DND-41 (cell line): ENCODE data around the gene CNIH2.

ENCODE experiments used
- ATAC-seq: fragments of 200-7000 bp; cut with Tn5 transposase; 3 replicates; pipeline ENCODE4 v1.9.1; 2021; ENCODE audit warnings: low read depth; ENCODE audit not compliant: insufficient read depth
- DNase-seq: peaks from one replicate; pipeline ENCODE4 v3.0.0-alpha.2; 2020
- H2AFZ ChIP-seq: 2 replicates; pipeline ENCODE4 v1.6.0; 2012; ENCODE audit warnings: low read depth, low read length
- H3K27ac ChIP-seq: 2 replicates; pipeline ENCODE4 v1.5.1; 2012; ENCODE audit warnings: low read length, inconsistent platforms
- H3K27me3 ChIP-seq: fragments of 200-600 bp; sonication (generic); 2 replicates; pipeline ENCODE4 v1.6.0; 2012; ENCODE audit warnings: low read length, mild to moderate bottlenecking, inconsistent platforms; ENCODE audit not compliant: insufficient read depth, poor library complexity
- H3K36me3 ChIP-seq: 2 replicates; pipeline ENCODE4 v1.5.1; 2012; ENCODE audit warnings: low read length, inconsistent platforms; ENCODE audit not compliant: insufficient read depth
- H3K4me1 ChIP-seq: 2 replicates; pipeline ENCODE4 v1.5.1; 2012; ENCODE audit warnings: mild to moderate bottlenecking, low read length; ENCODE audit not compliant: insufficient read depth
- H3K4me2 ChIP-seq: 2 replicates; pipeline ENCODE4 v1.6.0; 2012; ENCODE audit warnings: mild to moderate bottlenecking, moderate library complexity, low read length, inconsistent platforms; ENCODE audit not compliant: insufficient read depth
- H3K4me3 ChIP-seq, 2 experiments: fragments of 200-600 bp in 1 of 2; shearing (Covaris generic) in 1 of 2; 2 replicates each; pipeline ENCODE4 v1.5.1; 2012 to 2016; ENCODE audit warnings: inconsistent platforms in 2 of 2, low read length in 2 of 2, mild to moderate bottlenecking in 2 of 2, low read depth in 1 of 2, moderate library complexity in 1 of 2
- H3K79me2 ChIP-seq: 2 replicates; pipeline ENCODE4 v1.6.0; 2012; ENCODE audit warnings: low read length, inconsistent platforms; ENCODE audit not compliant: insufficient read depth
- H3K9ac ChIP-seq: 2 replicates; pipeline ENCODE4 v1.6.0; 2012; ENCODE audit warnings: low read depth, mild to moderate bottlenecking, inconsistent platforms, low read length, moderate library complexity
- H3K9me3 ChIP-seq: 2 replicates; pipeline ENCODE4 v1.5.1; 2012; ENCODE audit warnings: low read length, moderate library complexity, mild to moderate bottlenecking, inconsistent platforms; ENCODE audit not compliant: insufficient read depth, severe bottlenecking
- H4K20me1 ChIP-seq: 2 replicates; pipeline ENCODE4 v1.6.0; 2012; ENCODE audit warnings: low read length; ENCODE audit not compliant: insufficient read depth
- EZH2 ChIP-seq: IDR thresholded peaks from 3 replicates; pipeline ENCODE4 v1.6.1; 2012; ENCODE audit warnings: borderline replicate concordance, low read depth, mild to moderate bottlenecking, moderate library complexity, low read length, inconsistent platforms; ENCODE audit not compliant: severe bottlenecking
- TF ChIP-seq, protein P1 (sequence below): IDR thresholded peaks from 2 replicates; pipeline ENCODE4 v1.5.1; 2012; ENCODE audit warnings: borderline replicate concordance, low read length, moderate library complexity, mild to moderate bottlenecking; ENCODE audit not compliant: poor library complexity, severe bottlenecking; ENCODE audit errors: extremely low read depth

CNIH2 gene

DNA sequence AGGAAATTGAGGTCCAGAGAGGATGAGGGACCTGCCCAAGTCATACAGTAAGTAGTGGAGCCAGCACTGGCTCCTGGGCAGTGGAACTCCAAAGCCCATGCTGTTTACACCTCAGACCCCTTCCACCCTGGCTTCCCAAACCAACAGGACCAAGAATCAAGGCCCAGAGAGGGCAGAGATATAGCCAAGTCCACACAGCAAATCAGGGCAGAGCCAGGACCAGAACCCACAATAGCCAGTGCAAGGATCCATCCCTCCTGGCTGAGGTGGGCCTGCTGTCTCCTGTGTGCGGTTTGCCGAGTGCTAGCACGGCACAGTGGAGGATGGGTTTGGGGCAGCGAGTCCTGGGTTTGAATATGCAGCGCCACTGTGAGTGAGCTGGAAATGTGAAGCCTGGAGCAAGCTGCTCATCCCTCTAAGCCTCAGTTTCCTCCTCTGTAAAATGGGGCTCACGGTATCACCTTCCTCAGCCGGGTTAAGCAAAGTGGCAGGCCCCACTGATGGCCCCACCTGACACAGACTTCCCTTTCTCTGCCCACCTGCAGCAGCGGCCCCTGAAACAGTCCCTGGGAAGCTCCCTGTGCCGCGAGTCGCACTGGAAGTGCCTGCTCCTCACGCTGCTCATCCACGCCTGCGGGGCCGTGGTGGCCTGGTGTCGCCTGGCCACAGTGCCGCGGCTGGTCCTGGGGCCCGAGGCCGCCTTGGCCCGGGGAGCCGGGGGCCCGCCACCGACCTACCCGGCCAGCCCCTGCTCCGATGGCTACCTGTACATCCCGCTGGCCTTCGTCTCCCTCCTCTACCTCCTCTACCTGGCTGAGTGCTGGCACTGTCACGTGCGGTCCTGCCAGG is 16.0 kb downstream of the CNIH2 start:
- ATAC-seq = no peak
- TF ChIP-seq, protein P1, sequence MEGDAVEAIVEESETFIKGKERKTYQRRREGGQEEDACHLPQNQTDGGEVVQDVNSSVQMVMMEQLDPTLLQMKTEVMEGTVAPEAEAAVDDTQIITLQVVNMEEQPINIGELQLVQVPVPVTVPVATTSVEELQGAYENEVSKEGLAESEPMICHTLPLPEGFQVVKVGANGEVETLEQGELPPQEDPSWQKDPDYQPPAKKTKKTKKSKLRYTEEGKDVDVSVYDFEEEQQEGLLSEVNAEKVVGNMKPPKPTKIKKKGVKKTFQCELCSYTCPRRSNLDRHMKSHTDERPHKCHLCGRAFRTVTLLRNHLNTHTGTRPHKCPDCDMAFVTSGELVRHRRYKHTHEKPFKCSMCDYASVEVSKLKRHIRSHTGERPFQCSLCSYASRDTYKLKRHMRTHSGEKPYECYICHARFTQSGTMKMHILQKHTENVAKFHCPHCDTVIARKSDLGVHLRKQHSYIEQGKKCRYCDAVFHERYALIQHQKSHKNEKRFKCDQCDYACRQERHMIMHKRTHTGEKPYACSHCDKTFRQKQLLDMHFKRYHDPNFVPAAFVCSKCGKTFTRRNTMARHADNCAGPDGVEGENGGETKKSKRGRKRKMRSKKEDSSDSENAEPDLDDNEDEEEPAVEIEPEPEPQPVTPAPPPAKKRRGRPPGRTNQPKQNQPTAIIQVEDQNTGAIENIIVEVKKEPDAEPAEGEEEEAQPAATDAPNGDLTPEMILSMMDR = no peak
- TF ChIP-seq EZH2 = no peak
- Histone ChIP-seq H3K9ac (no peak overlapping the region), H3K27me3 (no peaks in the 10 kb centered on the region), H3K79me2 (no peaks in the 10 kb centered on the region), H3K36me3 (no peaks in the 10 kb centered on the region), H3K27ac (no peak overlapping the region), H3K4me2 (no peak overlapping the region), H3K4me1 (peaks cover 21% of the 10 kb centered on the region), H4K20me1 (no peaks in the 10 kb centered on the region), H3K9me3 (no peaks in the 10 kb centered on the region), H2AFZ (no peak overlapping the region), H3K4me3 (no peak overlapping the region)
- DNase-seq = no peak

DNA sequence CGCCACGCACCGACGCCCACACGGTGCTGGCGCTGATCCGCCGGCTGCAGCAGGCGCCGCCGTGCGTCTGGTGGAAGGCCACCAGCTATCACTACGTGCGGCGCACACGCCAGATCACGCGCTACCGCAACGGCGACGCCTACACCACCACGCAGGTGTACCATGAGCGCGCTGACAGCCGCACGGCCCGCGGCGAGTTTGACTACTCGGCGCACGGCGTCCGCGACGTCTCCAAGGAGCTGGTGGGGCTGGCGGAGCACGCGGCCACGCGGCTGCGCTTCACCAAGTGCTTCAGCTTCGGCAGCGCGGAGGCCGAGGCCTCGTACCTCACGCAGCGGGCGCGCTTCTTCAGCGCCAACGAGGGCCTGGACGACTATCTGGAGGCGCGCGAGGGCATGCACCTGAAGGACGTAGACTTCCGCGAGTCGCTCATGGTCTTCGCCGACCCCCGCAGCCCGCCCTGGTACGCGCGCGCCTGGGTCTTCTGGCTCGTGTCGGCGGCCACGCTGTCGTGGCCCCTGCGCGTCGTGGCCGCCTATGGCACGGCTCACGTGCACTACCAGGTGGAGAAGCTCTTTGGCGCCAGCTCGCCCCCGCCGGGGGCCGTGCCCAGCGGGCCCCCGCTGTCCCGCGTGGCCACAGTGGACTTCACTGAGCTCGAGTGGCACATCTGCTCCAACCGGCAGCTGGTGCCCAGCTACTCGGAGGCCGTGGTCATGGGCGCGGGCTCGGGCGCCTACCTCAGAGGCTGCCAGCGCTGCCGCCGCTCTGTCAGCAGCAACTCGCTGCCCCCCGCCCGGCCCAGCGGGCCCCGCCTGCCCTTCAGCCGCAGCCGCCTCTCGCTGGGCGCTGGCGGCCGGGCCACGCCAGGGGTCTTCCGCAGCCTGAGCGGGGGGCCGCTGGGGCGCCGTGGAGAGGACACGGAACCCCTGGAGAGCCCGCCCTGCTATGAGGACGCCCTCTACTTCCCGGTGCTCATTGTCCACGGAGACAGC is 16.9 kb downstream of the CNIH2 start:
- Histone ChIP-seq H3K4me1 (peaks cover 14% of the 10 kb centered on the region), H4K20me1 (no peaks in the 10 kb centered on the region), H3K9ac (no peak overlapping the region), H3K4me2 (no peak overlapping the region), H2AFZ (no peak overlapping the region), H3K9me3 (no peaks in the 10 kb centered on the region), H3K79me2 (no peaks in the 10 kb centered on the region), H3K27ac (no peak overlapping the region), H3K36me3 (no peaks in the 10 kb centered on the region), H3K27me3 (no peaks in the 10 kb centered on the region), H3K4me3 (no peak overlapping the region)
- no peak for ATAC-seq
- DNase-seq = no peak
- TF ChIP-seq, protein P1 = no peak
- no peak for TF ChIP-seq EZH2

DNA sequence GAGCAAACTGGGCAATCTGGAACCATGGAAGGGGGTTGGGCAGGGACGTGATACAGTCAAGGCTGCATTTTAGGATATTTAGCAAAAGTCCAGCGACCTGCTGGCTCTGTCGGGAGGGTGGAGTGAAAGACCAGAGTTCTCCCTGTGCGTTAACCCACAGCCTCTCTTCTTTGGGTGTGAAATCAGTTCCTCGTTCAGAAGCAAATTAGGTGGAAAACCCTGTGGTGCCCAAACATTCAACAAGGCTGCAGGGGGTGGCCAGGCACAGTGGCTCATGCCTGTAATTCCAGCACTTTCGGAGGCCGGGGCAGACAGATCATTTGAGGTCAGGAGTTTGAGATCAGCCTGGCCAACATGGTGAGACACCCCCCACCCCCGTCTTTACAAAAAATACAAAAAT is 19.6 kb downstream of the CNIH2 start:
- Histone ChIP-seq H2AFZ (no peak overlapping the region), H3K79me2 (no peaks in the 10 kb centered on the region), H3K36me3 (no peaks in the 10 kb centered on the region), H3K4me2 (no peak overlapping the region), H3K27ac (no peak overlapping the region), H3K27me3 (no peaks in the 10 kb centered on the region), H3K9ac (no peak overlapping the region), H3K4me3 (no peak overlapping the region), H3K9me3 (no peaks in the 10 kb centered on the region), H4K20me1 (no peaks in the 10 kb centered on the region), H3K4me1 (no peaks in the 10 kb centered on the region)
- no peak for TF ChIP-seq EZH2
- TF ChIP-seq, protein P1 = no peak
- DNase-seq = no peak
- no peak for ATAC-seq
